Stimulated activated CD4-positive, alpha-beta T cell treated with anti-CD3 and anti-CD28 coated beads, TNF-alpha, amount 100 ng/mL, for 4 hours (primary cell): ENCODE results near the gene ZNF469.

ENCODE experiments used
- DNase-seq, 3 experiments: peaks; one replicate each; pipeline ENCODE4 v3.0.0-alpha.2; 2020; ENCODE audit warnings: low read depth in 3 of 3

Gene ZNF469

GRCh38 chr16:88382491-88383400, at the start of gene ZNF469:
TSS of gene ZNF469 (plus strand) at chr16:88382959. CDS start at chr16:88427471, 44,512 bp downstream.
- no peak for DNase-seq

GRCh38 chr16:88333848-88334777, 48.6 kb upstream of the ZNF469 start:
- no peak for DNase-seq

- no peak for DNase-seq
Measured at GRCh38 chr16:88334778-88335720, 47.7 kb upstream of the ZNF469 start.

GRCh38 chr16:88337021-88337420, 45.7 kb upstream of the ZNF469 start:
- no peak for DNase-seq

GRCh38 chr16:88337538-88337937, 45.2 kb upstream of the ZNF469 start:
- no peak for DNase-seq

- DNase-seq, result no peak
Measured at GRCh38 chr16:88338111-88338510, 44.6 kb upstream of the ZNF469 start.

GRCh38 chr16:88338896-88339295, 43.9 kb upstream of the ZNF469 start:
- no peak for DNase-seq

- no peak for DNase-seq
Measured at GRCh38 chr16:88339930-88340754, 42.6 kb upstream of the ZNF469 start.

GRCh38 chr16:88340755-88341150, 42.0 kb upstream of the ZNF469 start:
- DNase-seq, result no peak

- DNase-seq, result no peak
Measured at GRCh38 chr16:88341551-88342290, 41.0 kb upstream of the ZNF469 start.

GRCh38 chr16:88342491-88342890, 40.3 kb upstream of the ZNF469 start:
- no peak for DNase-seq

GRCh38 chr16:88343271-88343791, 39.4 kb upstream of the ZNF469 start:
- no peak for DNase-seq

- no peak for DNase-seq
Measured at GRCh38 chr16:88344411-88345030, 38.2 kb upstream of the ZNF469 start.

- DNase-seq, result no peak
Measured at GRCh38 chr16:88345031-88345720, 37.6 kb upstream of the ZNF469 start.

- no peak for DNase-seq
Measured at GRCh38 chr16:88345721-88346560, 36.8 kb upstream of the ZNF469 start.

- no peak for DNase-seq
Measured at GRCh38 chr16:88346680-88347505, 35.9 kb upstream of the ZNF469 start.
